Astrocyte of the cerebellum (primary cell): ENCODE results near the gene SLC13A4.
A peak's percentile ranks its signal among the peaks of the same experiment; 100 is the strongest.

Experiments
- DNase-seq: peaks from one replicate; pipeline ENCODE4 v3.0.0-alpha.2; 2011; ENCODE audit warnings: low read depth
- H3K4me3 ChIP-seq: 2 replicates; pipeline ENCODE4 v1.5.1; 2011; ENCODE audit warnings: mild to moderate bottlenecking, low read depth, low read length, moderate library complexity
- in situ Hi-C: cut with HindIII; loops from 2 replicates; pipeline ENCODE4 v1.10.0; 2017; ENCODE audit warnings: low sequenced_read_pairs
- TF ChIP-seq, protein P1 (sequence below): IDR thresholded peaks from 2 replicates; pipeline ENCODE4 v1.5.1; 2012; ENCODE audit warnings: low read length, low read depth, moderate library complexity, mild to moderate bottlenecking; ENCODE audit errors: missing control alignments

Gene SLC13A4

DNA sequence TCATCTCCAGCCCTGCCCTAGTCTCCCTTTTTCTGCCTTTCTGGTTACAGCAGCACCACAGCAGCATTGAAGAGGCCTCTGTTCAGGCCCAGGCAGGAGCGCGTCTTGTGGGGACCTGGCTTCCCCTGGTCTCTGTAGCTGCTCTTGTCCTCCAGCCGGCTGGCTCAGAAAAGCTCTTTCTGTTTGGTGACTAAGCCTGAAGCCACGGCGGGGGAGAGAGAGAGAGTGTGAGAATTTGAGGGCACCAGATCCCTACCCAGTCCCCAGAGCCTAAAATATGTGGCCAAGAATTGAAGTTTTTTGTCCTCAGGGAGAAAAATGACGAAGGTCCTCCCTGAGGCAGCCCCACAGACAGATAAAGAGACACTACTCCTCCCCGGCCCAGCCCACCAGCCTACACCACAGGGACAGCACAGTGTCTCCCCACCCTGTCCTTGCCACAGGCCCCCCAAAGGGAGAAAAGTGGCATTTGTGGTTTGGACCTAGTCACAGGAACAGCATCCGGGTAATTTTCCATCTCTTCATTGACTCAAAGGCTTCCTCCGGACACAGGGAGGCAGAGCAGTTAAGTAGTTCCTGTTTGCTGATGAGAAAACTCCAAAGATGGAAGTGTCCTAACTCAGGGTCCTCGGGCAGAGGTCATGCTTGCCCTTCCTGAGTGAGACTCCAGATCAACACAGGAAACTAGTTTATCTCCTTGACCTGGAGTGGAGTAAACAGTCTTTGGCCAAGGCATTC, 33.9 kb upstream of the SLC13A4 start:
- TF ChIP-seq, protein P1, sequence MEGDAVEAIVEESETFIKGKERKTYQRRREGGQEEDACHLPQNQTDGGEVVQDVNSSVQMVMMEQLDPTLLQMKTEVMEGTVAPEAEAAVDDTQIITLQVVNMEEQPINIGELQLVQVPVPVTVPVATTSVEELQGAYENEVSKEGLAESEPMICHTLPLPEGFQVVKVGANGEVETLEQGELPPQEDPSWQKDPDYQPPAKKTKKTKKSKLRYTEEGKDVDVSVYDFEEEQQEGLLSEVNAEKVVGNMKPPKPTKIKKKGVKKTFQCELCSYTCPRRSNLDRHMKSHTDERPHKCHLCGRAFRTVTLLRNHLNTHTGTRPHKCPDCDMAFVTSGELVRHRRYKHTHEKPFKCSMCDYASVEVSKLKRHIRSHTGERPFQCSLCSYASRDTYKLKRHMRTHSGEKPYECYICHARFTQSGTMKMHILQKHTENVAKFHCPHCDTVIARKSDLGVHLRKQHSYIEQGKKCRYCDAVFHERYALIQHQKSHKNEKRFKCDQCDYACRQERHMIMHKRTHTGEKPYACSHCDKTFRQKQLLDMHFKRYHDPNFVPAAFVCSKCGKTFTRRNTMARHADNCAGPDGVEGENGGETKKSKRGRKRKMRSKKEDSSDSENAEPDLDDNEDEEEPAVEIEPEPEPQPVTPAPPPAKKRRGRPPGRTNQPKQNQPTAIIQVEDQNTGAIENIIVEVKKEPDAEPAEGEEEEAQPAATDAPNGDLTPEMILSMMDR: no peak
- H3K4me3 ChIP-seq: no peak overlapping the region

DNA sequence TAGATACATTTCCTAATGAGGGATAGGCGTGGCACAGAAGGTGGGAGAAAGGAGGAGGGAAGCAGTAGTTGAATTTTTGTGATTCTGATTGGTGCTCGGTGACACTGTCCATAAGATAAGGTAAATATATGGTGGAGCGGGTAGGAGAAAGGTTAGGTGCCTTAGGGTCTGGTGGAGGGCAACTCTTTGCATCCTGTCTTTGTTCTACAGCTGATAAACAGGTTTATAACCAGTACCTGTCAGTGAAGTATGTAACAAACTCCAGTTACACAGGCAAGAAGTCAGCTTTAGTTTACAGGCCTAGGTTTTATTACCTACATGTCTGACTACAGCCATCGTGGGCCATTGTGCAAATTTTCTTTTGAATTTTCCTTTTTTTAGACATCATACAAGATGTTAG, 31.5 kb upstream of the SLC13A4 start:
- no peak for DNase-seq
- H3K4me3 ChIP-seq: no peak overlapping the region
- TF ChIP-seq, protein P1: no peak
- in situ Hi-C loops: no loop called here

More for the DNA sequence above, 33.9 kb upstream of the SLC13A4 start:
- in situ Hi-C loops: no loop called here
- no peak for DNase-seq

DNA sequence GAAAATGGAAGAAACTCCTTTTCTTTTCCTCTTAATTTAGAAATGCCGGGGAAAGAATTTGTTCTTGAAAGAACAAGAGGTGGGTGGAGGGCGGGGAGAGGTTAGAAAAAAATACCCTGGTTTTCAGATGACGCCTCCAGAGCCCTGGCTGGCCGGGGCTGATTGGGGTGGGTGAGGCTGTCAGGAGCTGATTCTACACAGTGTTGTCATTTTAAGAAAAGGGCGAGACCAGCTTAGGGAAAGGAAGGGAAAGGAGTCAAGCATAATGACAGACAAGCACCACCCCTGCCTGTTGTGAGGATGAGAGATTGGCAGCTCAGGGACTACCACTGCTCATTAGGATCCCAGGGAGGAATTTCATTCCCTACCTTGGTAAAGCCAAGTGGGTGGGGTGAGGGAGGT, 30.5 kb upstream of the SLC13A4 start:
- TF ChIP-seq, protein P1: no peak
- in situ Hi-C loops: no loop called here
- no peak overlapping the region for H3K4me3 ChIP-seq
- DNase-seq: no peak

DNA sequence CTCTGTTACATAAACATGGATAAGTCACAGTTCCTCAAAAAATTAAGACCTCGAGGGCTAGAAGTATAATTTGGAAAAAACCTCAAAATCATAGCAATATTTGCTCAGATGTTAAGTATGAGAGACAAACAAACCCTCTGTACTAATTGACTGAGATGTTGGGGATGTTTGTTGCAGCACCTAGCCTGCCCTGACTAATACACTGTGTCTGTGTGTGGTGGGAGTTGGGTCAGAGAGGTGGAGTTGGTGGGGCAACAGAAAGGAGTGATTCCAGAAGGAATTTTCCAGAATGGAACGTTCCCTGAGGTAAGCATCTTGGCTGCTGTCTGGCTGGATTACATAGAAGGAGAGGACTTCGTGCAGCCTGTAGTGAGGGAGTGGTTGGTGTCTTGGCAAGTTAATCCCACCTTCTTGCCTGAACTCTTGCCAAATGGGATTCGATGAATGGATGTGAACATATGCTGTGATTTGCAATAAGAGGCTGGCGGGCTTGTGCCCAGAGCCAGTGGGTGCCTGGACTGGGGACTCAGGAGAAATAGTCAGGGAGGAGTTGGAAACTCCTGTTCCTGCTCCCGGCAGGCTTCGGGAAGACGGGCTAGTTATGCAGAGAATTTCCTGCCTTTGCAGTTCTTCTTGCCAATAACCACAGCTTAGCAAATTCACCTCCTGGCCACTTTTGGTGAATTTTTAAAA, 29.9 kb upstream of the SLC13A4 start:
- TF ChIP-seq, protein P1: no peak
- peak; percentile 80 for DNase-seq
- in situ Hi-C loops: no loop called here
- no peak overlapping the region for H3K4me3 ChIP-seq

DNA sequence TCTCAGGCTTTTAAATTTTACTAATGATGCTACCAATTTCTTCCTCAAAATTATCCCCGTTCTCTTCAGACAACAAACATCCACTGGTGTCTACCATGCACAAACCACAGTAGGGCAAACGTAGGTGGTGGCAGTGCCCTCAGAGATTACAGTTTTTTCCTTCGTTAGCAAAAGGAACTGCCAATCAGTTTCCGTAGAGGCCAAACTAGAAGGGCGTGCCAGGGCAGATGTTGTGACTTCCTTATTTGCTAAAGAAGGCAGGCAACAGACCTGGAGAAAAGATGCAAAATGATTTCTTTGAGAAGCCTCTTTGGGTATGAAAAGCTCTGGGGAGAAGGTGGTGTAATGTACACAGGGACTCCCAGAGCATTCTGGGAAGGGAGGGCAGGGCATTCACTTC, 28.2 kb upstream of the SLC13A4 start:
- in situ Hi-C loops: no loop called here
- no peak overlapping the region for H3K4me3 ChIP-seq
- no peak for DNase-seq
- TF ChIP-seq, protein P1: no peak

DNA sequence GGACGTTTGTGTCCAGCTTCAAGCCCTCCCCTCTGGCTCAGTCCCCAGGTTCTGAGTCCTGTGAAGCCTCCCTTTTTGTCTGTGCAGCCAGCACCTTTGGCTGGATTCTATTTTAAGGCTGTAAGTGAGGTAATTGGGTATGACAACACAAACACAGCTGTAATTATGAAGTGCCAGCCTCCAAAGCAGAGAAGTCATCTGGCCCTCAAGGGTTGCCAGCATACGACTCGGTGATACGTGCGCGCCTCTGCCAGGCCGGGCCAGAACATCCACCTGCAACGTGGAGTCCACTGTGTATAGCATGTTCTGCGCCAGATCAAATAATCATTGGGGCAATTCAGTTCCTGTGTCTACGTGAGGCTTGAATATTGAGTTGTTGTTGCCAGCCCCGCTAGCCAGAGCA, 27.4 kb upstream of the SLC13A4 start:
- TF ChIP-seq, protein P1: no peak
- in situ Hi-C loops: no loop called here

More for the DNA sequence above, 27.4 kb upstream of the SLC13A4 start:
- H3K4me3 ChIP-seq: no peak overlapping the region
- no peak for DNase-seq
